Vagina (tissue), 2 donors: ENCODE data around the gene CD52.

Source experiments
- CTCF ChIP-seq, 3 experiments: fragments of 450-650 bp in 2 of 3; fragments of 200-600 bp in 1 of 3; sonication (generic) in 1 of 3; IDR thresholded peaks; one replicate each; pipeline ENCODE4 v1.5.1; 2017 to 2019; ENCODE audit warnings: antibody characterized with exemption in 3 of 3, mild to moderate bottlenecking in 2 of 3, moderate library complexity in 2 of 3
- POLR2A ChIP-seq, 2 donors: fragments of 450-650 bp; IDR thresholded peaks; one replicate each; pipeline ENCODE4 v1.6.1; 2017; ENCODE audit warnings: antibody characterized with exemption in 2 of 2, mild to moderate bottlenecking in 2 of 2, moderate library complexity in 2 of 2
- POLR2AphosphoS5 ChIP-seq, 2 donors: sonication (generic); formaldehyde crosslinking; IDR thresholded peaks; one replicate each; pipeline ENCODE4 v1.9.0; 2017; ENCODE audit warnings: antibody characterized with exemption in 2 of 2, mild to moderate bottlenecking in 2 of 2, low read depth in 1 of 2; ENCODE audit not compliant: insufficient read depth in 1 of 2

DNA sequence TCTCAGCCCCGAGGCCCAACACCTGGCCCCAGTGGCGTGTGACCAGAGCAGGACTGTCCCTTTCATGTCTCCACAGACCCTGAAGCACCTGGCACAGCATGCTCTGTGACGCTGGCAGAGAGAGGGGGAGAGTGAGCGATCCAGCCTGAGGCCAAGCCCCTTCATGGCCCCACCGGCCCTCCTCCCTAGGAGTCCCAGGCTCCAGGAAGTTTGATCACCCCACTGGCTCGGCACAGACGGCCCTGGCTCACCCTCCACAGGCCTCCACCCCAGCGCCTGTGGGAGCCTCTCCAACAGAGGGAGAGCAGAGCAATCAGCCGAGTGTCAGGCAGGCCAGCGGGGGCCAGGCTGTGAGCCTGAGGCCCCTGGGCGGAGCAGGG lies 26.9 kb upstream of the CD52 start:
- TF ChIP-seq POLR2A (IDR thresholded peaks at IDR 0.05) (no peak), CTCF (IDR thresholded peaks at IDR 0.05) (no peak), POLR2AphosphoS5 (IDR thresholded peaks at IDR 0.05; ENCODE audit: insufficient read depth in 1 of 2, low read depth in 1 of 2) (no peak)
